ENCODE data around the gene CUBN.
"Not testable (repeated sequence)": the region's sequence is repeated elsewhere in the genome, so short reads cannot be mapped to it uniquely, and the experiment has no call there.

CUBN gene

DNA sequence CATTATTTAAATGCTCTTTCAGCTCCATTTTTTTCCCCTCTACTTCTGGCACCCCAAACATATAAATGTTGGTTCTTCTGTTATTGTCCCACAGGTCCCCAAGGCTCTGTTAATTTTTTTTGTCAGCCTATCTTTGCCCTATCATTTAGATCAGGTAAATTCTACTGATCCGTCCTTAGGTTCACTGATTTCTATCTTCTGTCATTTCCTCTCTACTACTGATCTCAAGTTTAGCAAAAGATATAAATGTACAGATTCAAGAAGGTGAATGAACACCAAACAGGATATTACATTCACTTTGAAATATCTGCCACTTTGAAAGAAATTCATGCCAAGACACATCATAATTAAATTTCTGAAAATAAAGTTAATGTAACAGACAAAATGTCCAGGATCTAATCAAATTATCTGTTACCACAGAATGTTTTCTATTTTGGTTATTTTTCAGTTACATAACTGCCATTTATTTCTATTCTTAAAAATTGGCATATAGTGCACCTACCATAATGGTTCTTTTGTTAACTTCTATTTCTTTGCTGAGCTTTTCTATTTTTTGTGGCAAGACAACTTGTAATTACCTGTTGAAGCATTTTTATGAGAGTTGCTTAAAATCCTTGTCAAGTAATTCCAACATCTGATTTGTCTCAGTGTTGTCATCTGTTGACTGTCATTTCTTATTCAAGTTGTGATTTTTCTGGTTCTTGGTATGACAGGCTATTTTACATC lies 12.1 kb upstream of the CUBN start:
- DNase-seq (ENCODE audit: low spot score): no peak

DNA sequence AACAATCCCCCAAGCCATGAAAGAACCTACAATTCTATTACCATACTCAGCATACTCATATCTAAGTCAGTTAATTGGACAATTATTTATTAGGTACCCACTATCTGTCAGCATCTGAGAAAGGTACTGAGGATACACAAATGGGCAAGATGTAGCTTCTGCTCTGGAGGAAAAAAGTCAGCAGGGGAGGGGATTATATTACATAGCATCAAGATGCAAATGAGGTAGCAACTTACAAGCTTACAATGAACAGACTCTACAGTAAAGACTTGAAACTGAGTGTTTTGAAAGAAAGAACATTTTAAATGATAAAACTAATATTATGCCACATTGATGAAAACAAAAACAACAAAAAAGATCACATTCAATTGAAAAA lies 10.8 kb upstream of the CUBN start:
- no peak for DNase-seq (ENCODE audit: low spot score)

DNA sequence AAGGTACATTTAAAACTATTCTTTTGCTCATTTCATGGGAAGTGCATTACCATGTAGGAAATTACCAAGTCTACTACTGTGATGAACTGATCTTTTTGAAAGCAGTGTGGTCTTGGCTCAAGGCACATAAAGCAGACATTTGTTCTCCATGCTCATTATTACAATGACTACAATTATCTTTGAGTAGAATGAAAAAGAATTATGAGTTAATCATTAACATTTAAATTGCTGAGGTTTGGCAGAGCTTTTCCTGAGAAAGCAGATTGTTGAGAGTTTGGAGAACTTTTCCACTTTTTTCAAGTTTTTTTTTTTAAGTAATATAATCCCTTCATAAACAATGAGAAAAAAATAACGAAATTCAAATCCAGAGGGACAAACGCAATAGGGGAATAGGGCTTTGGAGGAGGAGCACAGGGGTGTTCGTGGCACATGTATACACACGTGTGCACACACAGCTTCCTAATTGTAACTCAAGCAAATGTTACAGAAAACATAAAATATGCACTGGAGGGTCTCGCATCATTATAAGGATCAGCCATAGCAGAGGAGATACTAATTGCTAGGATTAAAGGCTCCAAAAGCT lies 8.9 kb upstream of the CUBN start:
- DNase-seq (ENCODE audit: low spot score): no peak

GRCh38 chr10:17134737-17135260 lies 5.2 kb upstream of the CUBN start:
- no peak for DNase-seq (ENCODE audit: low spot score)

- DNase-seq (ENCODE audit: low spot score): no peak
Observed at GRCh38 chr10:17134282-17134681, 4.7 kb upstream of the CUBN start.

GRCh38 chr10:17128261-17128660 lies 1.4 kb downstream of the CUBN start:
- DNase-seq (ENCODE audit: low spot score): no peak

- no peak for DNase-seq (ENCODE audit: low spot score)
Observed at GRCh38 chr10:17126327-17126726, 3.3 kb downstream of the CUBN start.

- DNase-seq (ENCODE audit: low spot score): no peak
Observed at GRCh38 chr10:17125206-17125893, 4.3 kb downstream of the CUBN start.

DNA sequence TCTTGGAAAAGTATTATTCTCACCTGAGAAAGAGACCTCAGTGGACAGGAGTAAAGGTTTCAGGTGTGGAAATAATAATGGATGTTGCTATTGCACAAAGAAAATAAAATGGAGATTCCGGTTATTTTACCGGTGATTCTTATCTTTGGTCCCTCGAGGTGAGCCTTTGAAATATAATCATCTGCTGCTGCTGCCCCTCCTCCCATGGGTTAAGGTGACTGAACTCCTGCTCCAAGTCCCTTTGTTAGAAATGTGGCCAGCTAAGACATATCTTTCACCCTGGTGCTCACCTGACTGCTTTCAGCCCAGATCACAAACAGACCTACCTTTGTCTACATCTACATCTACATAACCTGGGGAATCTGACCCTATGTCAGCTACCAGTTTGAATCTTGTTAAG lies 5.7 kb downstream of the CUBN start:
- no peak for DNase-seq (ENCODE audit: low spot score)

DNA sequence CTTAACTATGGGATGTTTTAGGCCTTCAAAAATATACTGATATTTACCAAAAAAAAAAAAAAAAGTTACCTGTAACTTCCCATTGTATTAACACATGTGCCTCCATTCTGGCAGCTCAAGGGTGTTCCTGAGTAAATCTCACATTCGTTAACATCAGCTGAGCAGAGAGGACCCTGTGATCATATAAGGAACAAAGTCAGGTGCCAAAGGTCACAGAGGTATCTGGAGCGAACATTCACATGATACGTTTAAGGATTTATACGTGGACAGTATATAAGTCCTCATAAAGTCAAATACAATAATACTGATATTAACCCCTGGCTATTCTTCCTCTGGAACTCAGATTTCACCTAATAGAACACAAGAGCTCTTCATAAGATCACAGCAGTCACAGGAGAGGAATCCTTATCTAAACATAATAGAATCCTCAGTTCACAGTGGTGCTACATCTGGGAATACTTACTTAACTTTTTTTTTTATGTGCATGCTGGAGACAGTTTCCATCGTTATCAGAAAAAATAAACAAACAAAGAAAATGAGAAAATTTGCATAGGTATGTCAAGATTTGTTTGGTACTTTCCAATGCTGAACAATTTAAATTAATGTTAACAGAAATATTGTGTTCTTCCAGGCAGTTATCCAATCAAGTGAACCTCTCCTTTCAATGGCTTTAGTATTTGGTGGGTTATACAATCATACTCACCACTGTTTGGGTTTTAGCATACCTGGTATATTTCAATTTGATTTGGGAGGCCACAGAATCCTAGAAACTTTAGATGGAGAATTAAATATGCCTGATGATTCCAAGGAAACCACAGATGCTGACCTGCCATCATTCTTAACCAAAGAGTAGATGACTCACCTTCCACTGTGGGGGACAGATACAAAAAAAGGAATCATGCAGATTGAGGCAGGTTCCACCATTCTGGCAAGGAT lies 6.6 kb downstream of the CUBN start:
- peak; percentile 57 for DNase-seq (ENCODE audit: low spot score)

DNA sequence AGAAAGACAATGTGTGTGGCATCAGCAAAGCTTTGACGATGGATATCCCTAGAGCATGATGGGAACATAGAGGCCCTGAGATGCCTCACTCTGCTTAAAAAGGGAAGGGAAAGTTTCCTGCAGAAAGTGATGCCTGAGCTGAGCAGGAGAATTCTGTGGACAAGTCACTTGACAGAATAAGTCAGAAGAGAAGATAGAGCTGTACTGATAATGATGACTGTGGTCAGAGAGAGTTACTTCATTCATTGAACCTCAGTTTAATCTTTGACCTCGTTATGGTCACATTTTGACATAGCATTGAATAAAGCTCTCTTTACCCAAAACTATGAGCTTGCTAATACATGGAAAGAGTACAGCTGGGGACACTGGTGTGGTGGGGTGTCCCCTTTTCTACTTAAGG lies 7.6 kb downstream of the CUBN start:
- no peak for DNase-seq (ENCODE audit: low spot score)

DNA sequence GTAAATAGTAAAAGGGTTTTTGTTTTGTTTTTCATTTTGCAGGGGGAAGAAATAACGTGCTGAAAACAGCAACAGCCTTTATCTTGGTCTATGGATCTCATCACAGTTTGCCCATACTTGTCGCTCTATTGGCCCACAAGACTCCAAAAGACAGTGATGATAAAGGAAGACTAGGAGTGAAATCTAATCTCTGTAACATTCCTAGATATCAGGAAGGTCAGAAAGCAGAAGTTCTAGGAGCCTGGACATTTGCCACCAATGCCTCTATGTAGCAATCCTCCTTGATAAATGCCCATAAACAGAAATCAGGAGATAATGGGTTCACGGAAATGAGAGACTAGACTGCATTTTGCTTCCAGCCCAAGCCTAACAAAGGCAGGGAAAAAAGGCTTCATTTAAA lies 8.9 kb downstream of the CUBN start:
- DNase-seq (ENCODE audit: low spot score): no peak

- no peak for DNase-seq (ENCODE audit: low spot score)
Observed at GRCh38 chr10:17119845-17120244, 9.8 kb downstream of the CUBN start.

GRCh38 chr10:17116193-17116592 lies 13.4 kb downstream of the CUBN start:
- no peak for DNase-seq (ENCODE audit: low spot score)

DNA sequence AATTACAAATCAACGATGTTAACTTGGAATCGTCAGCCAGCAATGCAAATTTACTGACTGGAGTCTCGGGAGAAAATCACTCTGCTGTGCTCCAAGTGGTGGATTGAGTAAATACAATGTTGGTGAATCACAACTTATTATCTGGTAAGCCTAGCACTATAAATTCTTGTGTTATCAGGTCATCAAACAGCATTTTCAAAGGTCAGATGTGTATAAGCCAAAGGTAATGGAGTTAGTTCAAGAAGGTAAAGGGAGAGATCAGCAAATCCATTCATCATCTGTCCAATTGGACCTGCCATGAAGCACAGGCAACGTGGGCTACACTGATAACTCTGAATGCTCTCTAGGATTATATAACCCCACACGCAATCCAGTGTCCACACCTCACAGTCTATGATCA lies 13.9 kb downstream of the CUBN start:
- DNase-seq (ENCODE audit: low spot score): peak; percentile 37

DNA sequence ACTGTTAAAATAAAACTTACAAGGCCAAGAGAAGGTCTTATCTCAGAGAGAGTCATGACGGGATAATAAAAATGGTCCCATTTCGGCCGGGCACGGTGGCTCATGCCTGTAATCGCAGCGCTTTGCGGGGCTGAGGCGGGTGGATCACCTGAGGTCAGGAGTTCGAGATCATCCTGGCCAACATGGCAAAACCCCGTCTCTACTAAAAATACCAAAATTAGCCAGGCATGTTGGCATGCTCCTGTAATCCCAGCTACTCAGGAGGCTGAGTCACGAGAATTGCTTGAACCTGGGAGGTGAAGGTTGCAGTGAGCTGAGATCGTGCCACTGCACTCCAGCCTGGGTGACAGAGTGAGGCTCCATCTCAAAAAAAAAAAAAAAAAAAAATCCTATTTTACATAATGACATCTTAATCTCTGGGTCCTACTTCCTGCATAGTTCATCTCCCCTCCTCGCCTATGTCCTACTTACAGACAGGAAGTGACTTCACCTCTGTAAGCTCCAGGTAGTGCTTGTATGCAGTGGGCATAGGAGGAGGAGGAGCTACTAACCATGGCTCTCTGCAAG lies 14.7 kb downstream of the CUBN start:
- not testable (repeated sequence) for DNase-seq (ENCODE audit: low spot score)

DNA sequence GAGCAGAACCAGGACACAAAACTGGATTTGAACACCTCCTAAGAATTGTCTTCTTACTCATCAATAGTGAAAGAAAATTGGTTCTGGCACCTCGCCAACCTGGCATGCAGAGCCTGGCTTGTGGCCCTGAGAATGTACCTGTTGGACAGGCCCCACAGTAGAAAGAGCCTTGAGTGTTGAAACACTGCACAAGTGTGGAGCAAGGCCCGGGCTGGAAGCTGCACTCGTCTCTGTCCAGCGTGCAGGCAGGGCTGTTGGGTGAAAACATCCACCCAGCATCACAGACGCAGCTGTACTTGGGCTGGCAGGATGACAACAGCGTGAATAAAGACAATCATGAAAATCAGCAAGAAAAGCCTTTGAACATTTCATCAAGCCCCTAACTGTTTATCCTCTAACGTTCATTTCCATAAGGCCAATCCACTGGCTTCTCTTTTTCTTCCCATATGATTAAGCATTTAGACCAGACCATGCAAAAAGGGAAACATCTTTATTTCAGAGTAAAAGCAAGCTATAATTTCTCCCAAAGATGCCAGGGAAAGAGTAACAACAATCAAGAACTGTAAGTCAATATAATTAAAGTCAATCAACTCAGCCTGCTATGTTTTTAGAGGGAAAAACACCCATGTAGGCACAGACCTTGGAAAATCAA lies 15.6 kb downstream of the CUBN start:
- DNase-seq (ENCODE audit: low spot score): no peak

GRCh38 chr10:17113346-17113745 lies 16.3 kb downstream of the CUBN start:
- no peak for DNase-seq (ENCODE audit: low spot score)

GRCh38 chr10:17112566-17112965 lies 17.0 kb downstream of the CUBN start:
- no peak for DNase-seq (ENCODE audit: low spot score)

DNA sequence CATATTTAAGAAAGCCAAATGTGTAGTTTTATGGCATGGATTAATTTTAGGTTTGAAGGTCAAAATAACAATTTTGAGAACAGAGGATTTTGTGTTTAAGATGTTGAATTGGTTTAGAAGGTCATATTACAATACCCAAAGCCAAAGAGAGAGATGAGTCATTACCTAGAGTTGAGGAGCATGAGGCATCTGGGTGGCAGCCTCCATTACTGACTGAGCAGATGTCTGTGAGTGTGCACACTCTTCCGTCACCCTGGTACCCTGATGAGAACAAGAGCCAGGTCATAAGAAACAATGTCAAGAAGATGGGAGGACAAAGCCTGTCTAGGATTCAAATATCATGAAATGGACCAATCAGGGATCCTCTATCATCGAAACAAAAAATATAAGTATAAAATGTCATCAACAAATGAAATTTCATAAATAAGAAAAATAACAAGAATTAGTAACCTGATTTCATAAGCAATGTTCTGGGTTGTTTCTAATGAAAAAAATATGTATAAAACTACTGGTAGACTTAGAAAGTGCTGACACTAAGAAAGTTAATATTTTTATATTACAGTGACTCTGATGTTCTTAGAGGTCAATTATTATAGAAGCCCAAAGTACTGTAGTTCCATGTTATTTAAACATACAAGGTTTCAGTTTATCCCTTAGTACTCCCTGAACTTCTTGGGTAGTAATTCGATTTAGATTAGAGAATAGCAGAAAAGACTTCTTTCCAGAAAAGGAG lies 20.0 kb downstream of the CUBN start:
- DNase-seq (ENCODE audit: low spot score): peak; percentile 27

DNA sequence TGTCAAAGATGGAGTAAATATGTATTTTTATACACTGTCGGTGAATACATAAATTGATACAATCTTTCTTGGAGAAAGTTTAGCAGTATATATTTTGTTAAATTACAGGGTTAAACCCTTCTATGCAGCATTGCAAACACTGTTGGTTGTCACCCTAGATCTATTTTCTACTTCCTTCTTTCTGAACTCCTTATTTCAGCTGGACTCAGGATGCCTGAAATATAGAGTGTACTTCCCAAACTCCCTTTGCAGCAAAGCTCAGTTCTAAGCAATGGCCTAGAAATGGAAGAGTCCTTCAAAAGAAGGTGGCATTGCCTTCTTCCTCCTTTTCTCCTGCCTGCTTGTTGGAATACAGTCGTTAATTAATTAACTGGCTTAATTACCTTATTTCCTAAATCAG lies 20.6 kb downstream of the CUBN start:
- DNase-seq (ENCODE audit: low spot score): no peak

All from hepatic stellate cell (primary cell).